Fibroblast of skin of scalp (primary cell): ENCODE measurements around the gene JSRP1.

Experiments used
- DNase-seq: peaks from one replicate; pipeline ENCODE4 v3.0.0-alpha.2; 2013

The JSRP1 gene

GRCh38 chr19:2232286-2233151, 23.7 kb downstream of the JSRP1 start:
- DNase-seq = no peak

DNA sequence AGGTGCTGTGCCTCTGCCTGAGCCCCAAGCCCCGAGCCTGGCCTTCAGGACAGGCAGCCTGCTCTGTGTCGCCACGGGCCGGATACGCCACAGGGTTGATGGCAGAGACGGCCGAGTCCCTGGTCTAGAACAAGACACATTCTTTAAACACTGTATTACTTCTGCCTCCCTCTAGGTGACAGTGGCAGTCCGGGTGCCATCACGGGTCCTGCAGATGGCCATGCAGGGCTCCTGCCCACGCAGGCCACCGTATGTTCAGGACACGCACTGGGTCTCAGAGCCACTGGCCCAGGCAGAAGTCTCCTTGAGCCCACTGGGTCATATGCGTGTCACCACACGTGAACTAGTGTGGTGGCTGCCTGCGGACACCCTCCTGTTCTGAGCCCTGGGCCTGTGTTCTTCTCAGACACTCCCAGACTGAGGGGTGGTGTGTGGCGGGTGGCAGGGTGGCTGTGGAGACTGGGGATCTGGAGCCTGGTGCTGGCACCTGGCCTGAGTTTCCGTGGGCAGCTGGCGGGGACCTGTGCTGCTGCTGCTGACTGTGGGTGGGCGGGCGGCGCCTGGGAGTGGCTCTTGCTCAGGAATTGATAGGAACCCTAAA, 24.5 kb downstream of the JSRP1 start:
- DNase-seq = no peak

- DNase-seq = no peak
These were observed 25.2 kb downstream of the JSRP1 start for GRCh38 chr19:2230807-2231533.

- DNase-seq = no peak
These were observed 26.1 kb downstream of the JSRP1 start for GRCh38 chr19:2230033-2230531.

- no peak for DNase-seq
These were observed 26.8 kb downstream of the JSRP1 start for GRCh38 chr19:2229103-2230032.

DNA sequence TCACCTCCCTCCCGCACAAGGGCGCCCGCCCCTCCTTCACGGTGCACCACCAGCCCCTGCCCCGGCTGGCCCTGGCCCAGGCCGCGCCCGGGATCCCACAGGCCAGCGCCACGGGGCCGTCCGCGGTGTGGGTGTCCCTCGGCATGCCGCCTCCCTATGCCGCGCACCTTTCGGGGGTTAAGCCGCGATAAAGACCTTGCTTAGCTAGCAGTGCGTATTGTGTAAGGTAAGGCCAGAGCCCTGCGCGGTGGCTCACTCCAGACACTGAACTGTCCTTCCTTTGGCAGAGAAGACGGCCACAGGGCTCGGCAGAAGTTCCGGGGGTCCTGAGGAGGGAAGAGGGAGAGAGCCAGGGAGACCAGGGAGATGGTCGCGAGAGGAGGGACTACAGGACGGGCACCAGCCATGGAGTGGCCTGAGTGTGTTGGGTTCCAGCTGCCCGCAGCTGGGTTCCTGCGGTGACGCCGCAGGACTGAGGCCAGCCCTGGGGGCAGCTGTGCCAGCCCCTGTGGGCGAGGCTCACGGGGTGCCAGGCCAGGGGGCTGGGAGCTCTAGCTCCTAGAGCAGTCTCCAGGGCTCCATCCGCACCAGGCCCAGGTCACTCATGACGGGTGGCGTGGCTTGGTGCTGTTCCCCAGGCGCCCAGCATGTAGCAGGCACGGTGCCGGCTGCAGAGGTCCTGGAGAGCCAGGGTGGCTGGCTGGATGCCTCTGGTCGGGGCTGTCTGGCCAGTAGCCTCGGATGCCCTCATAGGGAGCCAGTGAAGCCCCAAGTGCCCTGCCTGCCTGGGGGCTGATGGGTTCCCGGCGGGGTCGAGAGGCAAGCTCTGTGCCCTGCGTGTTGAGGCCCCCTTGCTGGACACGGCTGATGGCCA, 27.8 kb downstream of the JSRP1 start:
- DNase-seq = no peak

DNA sequence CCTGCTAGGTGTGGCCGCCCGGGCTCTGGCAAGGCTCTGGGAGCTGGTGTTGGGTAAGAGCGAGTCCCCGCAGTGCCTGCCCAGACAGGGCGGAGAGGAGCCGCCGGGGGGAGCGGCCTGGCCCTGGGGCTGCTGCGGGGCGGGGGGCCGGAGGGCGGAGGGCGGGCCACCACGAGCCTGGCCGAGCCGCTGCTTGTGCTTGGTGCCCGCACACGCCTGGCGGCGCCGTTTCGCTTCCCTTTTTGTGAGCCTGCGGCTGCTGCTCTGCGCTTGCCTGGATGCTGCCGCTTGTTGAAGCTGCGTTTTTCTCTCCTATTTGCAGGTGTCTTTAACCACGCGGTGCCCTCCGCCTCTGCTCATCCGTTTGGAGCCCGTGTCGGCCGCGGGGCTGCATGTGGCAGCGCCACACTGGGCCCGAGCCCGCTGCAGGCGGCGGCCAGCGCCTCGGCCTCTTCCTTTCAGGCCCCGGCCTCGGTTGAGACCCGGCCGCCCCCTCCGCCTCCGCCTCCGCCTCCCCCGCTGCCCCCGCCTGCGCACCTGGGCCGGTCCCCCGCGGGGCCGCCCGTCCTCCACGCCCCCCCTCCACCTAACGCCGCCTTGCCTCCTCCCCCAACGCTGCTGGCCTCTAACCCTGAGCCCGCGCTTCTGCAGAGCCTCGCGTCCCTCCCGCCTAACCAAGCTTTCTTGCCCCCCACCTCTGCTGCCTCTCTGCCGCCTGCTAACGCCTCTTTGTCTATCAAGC, 28.6 kb downstream of the JSRP1 start:
- DNase-seq = no peak

DNA sequence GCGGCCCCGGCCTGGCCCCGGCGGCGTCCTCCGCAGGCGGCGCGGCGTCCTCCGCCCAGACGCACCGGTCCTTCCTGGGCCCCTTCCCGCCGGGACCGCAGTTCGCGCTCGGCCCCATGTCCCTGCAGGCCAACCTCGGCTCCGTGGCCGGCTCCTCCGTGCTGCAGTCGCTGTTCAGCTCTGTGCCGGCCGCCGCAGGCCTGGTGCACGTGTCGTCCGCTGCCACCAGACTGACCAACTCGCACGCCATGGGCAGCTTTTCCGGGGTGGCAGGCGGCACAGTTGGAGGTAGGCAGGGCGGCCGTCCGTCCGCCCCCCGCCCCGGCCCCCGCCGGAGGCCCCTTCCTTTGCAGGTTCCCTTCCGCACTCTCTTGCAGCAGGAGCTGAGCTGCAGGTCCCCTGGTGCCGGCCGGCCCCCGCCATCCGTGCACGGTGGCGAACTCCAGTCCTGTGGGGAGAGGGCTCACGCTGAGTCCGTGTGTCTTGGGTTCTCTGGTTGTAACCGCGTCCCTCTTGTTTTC, 29.3 kb downstream of the JSRP1 start:
- no peak for DNase-seq

- no peak for DNase-seq
These were observed 30.0 kb downstream of the JSRP1 start for GRCh38 chr19:2226051-2226839.

DNA sequence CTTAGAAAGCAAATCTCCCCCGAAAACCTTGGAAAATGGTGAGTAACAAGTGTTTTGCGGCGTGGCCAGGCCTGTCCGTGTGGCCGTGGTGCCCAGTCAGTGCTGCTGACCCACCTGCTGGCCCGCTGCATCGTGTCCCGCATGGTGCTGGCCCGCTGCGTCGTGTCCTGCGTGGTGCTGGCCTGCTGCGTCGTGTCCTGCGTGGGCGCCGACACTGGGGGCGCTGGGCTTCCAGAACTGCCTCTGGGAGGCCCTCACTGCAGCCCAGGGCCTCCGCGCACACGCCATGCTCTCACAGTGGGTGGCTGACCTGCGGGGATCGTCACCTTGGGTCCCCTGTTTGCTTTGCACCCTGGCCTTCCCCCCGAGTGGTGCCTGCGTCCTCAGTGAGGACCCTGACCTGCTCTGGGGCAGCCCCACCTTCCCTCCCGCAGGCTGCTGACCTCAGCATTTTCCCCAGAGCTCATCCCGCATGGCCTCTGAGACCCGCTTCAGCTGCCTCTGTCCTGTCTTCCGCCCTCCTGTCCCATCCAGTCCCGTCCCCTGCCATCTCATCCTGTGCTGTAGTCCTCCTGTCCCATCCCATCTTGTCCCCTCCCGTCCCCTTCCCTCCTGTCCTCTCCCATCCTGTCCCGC, 30.7 kb downstream of the JSRP1 start:
- no peak for DNase-seq

GRCh38 chr19:2224754-2225349, 31.4 kb downstream of the JSRP1 start:
- no peak for DNase-seq

- DNase-seq = no peak
These were observed 32.3 kb downstream of the JSRP1 start for GRCh38 chr19:2223959-2224358.

GRCh38 chr19:2223391-2223790, 32.8 kb downstream of the JSRP1 start:
- no peak for DNase-seq

DNA sequence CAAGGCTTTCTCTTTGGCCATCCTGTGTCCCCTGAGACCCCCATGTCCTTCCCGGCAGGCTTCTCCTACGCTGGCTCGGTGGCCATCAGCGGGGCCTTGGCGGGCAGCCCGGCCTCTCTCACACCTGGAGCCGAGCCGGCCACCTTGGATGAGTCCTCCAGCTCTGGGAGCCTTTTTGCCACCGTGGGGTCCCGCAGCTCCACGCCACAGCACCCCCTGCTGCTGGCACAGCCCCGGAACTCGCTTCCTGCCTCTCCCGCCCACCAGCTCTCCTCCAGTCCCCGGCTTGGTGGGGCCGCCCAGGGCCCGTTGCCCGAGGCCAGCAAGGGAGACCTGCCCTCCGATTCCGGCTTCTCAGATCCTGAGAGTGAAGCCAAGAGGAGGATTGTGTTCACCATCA, 34.3 kb downstream of the JSRP1 start:
- no peak for DNase-seq

- DNase-seq = no peak
These were observed 34.9 kb downstream of the JSRP1 start for GRCh38 chr19:2221250-2221831.

GRCh38 chr19:2219726-2220125, 36.5 kb downstream of the JSRP1 start:
- DNase-seq = no peak

DNA sequence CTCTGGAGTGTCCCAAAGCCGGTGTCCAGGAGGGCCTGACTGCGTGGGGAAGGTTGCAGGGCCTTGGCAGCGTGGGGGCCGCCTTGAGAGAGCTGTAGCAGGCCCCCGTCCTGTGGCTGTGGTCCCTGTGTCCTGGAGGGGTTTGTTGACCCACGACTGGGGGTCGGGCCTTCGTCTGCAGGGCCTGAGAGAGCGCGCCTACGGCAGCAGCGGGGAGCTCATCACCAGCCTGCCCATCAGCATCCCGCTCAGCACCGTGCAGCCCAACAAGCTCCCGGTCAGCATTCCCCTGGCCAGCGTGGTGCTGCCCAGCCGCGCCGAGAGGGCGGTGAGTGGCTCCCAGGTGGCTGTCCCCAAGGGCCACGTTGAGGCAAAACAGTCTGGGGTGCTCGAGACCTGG, 38.6 kb downstream of the JSRP1 start:
- no peak for DNase-seq
